ENCODE results near the gene ABCC1.

Gene ABCC1

DNA sequence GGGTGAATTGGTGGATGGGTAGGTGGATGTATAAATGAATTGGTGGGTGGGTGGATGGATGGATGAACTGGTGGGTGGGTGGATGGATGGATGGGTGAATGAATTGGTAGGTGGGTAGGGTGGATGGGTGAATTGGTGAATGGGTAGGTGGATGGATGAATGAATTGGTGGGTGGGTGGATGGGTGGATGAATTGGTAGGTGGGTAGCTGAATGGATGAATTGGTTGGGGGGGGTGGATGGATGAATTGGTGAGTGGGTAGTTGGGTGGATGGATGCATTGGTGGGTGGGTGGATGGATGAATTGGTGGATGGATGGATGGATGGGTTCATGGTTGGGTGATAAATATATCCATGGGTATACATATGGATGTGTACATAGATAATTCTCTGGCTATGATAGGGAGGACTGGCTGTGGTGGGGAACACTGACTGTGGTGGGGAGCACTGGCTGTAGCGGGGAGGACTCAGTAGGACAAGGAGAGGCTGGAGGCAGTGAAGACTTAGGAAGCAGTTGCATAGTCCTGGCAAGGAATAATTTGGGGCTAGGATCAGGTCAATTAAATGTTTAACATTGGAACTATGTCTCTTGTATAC, 54.4 kb downstream of the ABCC1 start:
- Histone ChIP-seq H3K27me3 (no peaks in the 10 kb centered on the region), H3K4me1 (ENCODE audit: control insufficient read depth in 1 of 2, insufficient read depth in 1 of 2, low read depth in 1 of 2, low read length in 1 of 2) (peaks cover 10 to 24% of the 10 kb centered on the region in 2 experiments), H3K4me3 (ENCODE audit: low read depth in 1 of 2, low read length in 1 of 2) (no peak overlapping the region), H3K36me3 (no peaks in the 10 kb centered on the region), H3K27ac (no peak overlapping the region), H3K9me3 (no peaks in the 10 kb centered on the region)
- TF ChIP-seq, protein P1, sequence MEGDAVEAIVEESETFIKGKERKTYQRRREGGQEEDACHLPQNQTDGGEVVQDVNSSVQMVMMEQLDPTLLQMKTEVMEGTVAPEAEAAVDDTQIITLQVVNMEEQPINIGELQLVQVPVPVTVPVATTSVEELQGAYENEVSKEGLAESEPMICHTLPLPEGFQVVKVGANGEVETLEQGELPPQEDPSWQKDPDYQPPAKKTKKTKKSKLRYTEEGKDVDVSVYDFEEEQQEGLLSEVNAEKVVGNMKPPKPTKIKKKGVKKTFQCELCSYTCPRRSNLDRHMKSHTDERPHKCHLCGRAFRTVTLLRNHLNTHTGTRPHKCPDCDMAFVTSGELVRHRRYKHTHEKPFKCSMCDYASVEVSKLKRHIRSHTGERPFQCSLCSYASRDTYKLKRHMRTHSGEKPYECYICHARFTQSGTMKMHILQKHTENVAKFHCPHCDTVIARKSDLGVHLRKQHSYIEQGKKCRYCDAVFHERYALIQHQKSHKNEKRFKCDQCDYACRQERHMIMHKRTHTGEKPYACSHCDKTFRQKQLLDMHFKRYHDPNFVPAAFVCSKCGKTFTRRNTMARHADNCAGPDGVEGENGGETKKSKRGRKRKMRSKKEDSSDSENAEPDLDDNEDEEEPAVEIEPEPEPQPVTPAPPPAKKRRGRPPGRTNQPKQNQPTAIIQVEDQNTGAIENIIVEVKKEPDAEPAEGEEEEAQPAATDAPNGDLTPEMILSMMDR (IDR thresholded peaks at IDR 0.05) = no peak

DNA sequence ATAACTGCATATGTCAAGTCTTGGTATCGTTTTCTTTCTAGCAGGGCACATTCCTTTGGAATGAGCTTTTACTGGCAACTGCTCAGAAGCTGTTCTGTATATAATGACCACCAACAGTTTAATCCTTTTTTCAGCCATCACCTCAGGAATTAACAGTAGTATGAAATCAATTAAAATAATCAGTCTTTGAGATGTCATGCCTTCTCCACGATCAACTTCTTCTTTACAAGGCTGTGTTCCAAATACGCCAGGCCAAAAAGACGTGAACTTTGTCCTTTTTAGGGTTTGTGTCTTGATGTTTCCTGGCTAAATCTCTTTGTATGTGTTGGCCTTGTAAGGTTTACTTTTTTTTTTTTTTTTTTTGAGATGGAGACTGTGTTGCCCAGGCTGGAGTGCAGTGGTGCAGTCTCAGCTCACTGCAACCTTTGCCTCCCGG, 54.9 kb downstream of the ABCC1 start:
- no peak overlapping the region for H3K4me3 ChIP-seq (ENCODE audit: low read depth in 1 of 2, low read length in 1 of 2)
- H3K36me3 ChIP-seq = peaks cover 2% of the 10 kb centered on the region
- H3K27ac ChIP-seq = no peak overlapping the region
- TF ChIP-seq, protein P1 (IDR thresholded peaks at IDR 0.05) = no peak
- no peaks in the 10 kb centered on the region for H3K27me3 ChIP-seq
- H3K4me1 ChIP-seq (ENCODE audit: control insufficient read depth in 1 of 2, insufficient read depth in 1 of 2, low read depth in 1 of 2, low read length in 1 of 2) = peaks cover 10 to 19% of the 10 kb centered on the region in 2 experiments
- H3K9me3 ChIP-seq = no peaks in the 10 kb centered on the region

DNA sequence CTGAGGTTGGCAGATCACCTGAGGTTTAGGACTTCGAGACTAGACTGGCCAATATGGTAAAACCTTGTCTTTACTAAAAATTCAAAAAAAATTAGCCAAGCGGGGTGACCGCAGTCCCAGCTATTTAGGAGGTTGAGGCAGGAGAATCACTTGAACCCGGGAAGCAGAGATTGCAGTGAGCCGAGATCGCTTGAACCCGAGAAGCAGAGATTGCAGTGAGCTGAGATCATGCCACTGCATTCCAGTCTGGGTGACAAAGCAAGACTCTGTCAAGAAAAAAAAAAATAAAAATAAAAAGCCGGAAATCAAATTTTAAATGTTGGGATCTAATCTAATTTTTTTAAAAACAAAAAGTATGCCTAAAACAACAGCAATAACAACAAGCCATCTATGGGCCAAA, 56.3 kb downstream of the ABCC1 start:
- no peak overlapping the region for H3K27ac ChIP-seq
- no peaks in the 10 kb centered on the region for H3K27me3 ChIP-seq
- TF ChIP-seq, protein P1 (IDR thresholded peaks at IDR 0.05) = no peak
- no peaks in the 10 kb centered on the region for H3K9me3 ChIP-seq
- peaks cover 10 to 19% of the 10 kb centered on the region in 2 experiments for H3K4me1 ChIP-seq (ENCODE audit: control insufficient read depth in 1 of 2, insufficient read depth in 1 of 2, low read depth in 1 of 2, low read length in 1 of 2)
- H3K4me3 ChIP-seq (ENCODE audit: low read depth in 1 of 2, low read length in 1 of 2) = no peak overlapping the region
- H3K36me3 ChIP-seq = peaks cover 13% of the 10 kb centered on the region

GRCh38 chr16:16006650-16007049, 57.2 kb downstream of the ABCC1 start:
- Histone ChIP-seq H3K36me3 (peaks cover 16% of the 10 kb centered on the region), H3K27ac (peak overlapping the region; percentile 75), H3K4me3 (ENCODE audit: low read depth in 1 of 2, low read length in 1 of 2) (no peak overlapping the region), H3K27me3 (no peaks in the 10 kb centered on the region), H3K9me3 (no peaks in the 10 kb centered on the region), H3K4me1 (ENCODE audit: control insufficient read depth in 1 of 2, insufficient read depth in 1 of 2, low read depth in 1 of 2, low read length in 1 of 2) (peaks cover 10 to 15% of the 10 kb centered on the region in 2 experiments)
- TF ChIP-seq, protein P1 (IDR thresholded peaks at IDR 0.05) = no peak

DNA sequence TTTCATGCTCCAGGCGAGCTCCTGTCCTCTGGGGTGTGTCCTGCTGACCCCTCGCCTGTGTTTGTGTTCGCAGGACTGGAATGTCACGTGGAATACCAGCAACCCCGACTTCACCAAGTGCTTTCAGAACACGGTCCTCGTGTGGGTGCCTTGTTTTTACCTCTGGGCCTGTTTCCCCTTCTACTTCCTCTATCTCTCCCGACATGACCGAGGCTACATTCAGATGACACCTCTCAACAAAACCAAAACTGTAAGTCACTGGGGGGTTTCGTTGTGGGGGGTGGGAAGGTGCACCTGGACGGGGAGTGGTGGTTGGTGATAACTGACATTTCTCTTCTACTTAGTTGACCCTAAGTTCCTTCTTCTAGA, 58.3 kb downstream of the ABCC1 start:
- Histone ChIP-seq H3K27ac (peak overlapping the region; percentile 75), H3K9me3 (no peaks in the 10 kb centered on the region), H3K4me1 (ENCODE audit: control insufficient read depth in 1 of 2, insufficient read depth in 1 of 2, low read depth in 1 of 2, low read length in 1 of 2) (peaks cover 10% of the 10 kb centered on the region in 2 experiments), H3K27me3 (no peaks in the 10 kb centered on the region), H3K36me3 (peaks cover 22% of the 10 kb centered on the region), H3K4me3 (ENCODE audit: low read depth in 1 of 2, low read length in 1 of 2) (no peak overlapping the region)
- TF ChIP-seq, protein P1 (IDR thresholded peaks at IDR 0.05) = no peak
